H1 (cell line): ENCODE results near the gene CHD6. TPM values are rescaled to one million over a fixed set of nuclear protein-coding genes. Genes with fewer than 3 reads are reported as not detected.

Experiments used
- CTCF ChIA-PET: fragments of 300-600 bp; sonication (Branson Sonifier 250); formaldehyde crosslinking; loops from one replicate; lab custom pipeline; 2021; ENCODE audit not compliant: partially characterized antibody; lab: Charles Lee
- POLR2A ChIA-PET: fragments of 300-600 bp; sonication (Branson Sonifier 250); formaldehyde crosslinking; loops from one replicate; lab custom pipeline; 2021; ENCODE audit warnings: inconsistent platforms; ENCODE audit not compliant: partially characterized antibody; lab: Charles Lee
- DNase-seq, 2 experiments: peaks; one replicate each; pipeline versions ENCODE4 v3.0.0 to v3.0.0-alpha.2; 2010 to 2022; ENCODE audit warnings: low spot score in 2 of 2, low read depth in 1 of 2, mixed read lengths in 1 of 2
- FAIRE-seq: peaks from 2 replicates; lab custom pipeline; 2011; peaks lifted over from hg19 to GRCh38; lab: Jason Lieb, UNC
- H2AFZ ChIP-seq: 2 replicates; pipeline ENCODE4 v1.8.1; 2012; ENCODE audit warnings: low read length, inconsistent platforms
- H2AK5ac ChIP-seq: 2 replicates; pipeline ENCODE4 v1.6.1; 2013; ENCODE audit warnings: low read depth, low read length
- H2BK120ac ChIP-seq: replicated peaks from 2 replicates; pipeline ENCODE3; 2013; ENCODE audit warnings: low read depth, low read length, inconsistent platforms
- H2BK12ac ChIP-seq: 2 replicates; pipeline ENCODE4 v1.6.1; 2013; ENCODE audit warnings: low read depth, low read length
- H2BK15ac ChIP-seq: 2 replicates; pipeline ENCODE4 v1.6.1; 2013; ENCODE audit warnings: low read length
- H2BK20ac ChIP-seq: 2 replicates; pipeline ENCODE4 v1.6.1; 2013; ENCODE audit warnings: low read length
- H2BK5ac ChIP-seq: 2 replicates; pipeline ENCODE4 v1.6.1; 2013; ENCODE audit warnings: low read depth, low read length
- H3K14ac ChIP-seq: 2 replicates; pipeline ENCODE4 v1.6.1; 2013; ENCODE audit warnings: inconsistent platforms; ENCODE audit not compliant: insufficient read length
- H3K18ac ChIP-seq: 2 replicates; pipeline ENCODE4 v1.6.1; 2013; ENCODE audit warnings: low read length; ENCODE audit errors: extremely low read depth
- H3K23ac ChIP-seq: 2 replicates; pipeline ENCODE4 v1.6.1; 2013; ENCODE audit warnings: inconsistent platforms; ENCODE audit not compliant: insufficient read length
- H3K23me2 ChIP-seq: 2 replicates; pipeline ENCODE4 v1.6.1; 2013; ENCODE audit warnings: low read depth, low read length
- H3K27ac ChIP-seq: 2 replicates; pipeline ENCODE4 v1.6.1; 2011; ENCODE audit warnings: low read depth, low read length, inconsistent platforms
- H3K27me3 ChIP-seq, 4 experiments: replicated peaks in 1 of 4; 1 replicate in 1 of 4; 2 replicates in 3 of 4; pipeline versions ENCODE4 v1.6.1 to v1.8.1; 2011 to 2013; ENCODE audit warnings: low read length in 3 of 4, mild to moderate bottlenecking in 3 of 4, inconsistent platforms in 2 of 4, mixed read lengths in 2 of 4, moderate library complexity in 1 of 4; ENCODE audit not compliant: control insufficient read depth in 3 of 4, insufficient read depth in 3 of 4; ENCODE audit errors: extremely low read depth in 1 of 4
- H3K36me3 ChIP-seq, 4 experiments: 2 replicates each; pipeline versions ENCODE4 v1.6.1 to v1.8.1; 2011 to 2013; ENCODE audit warnings: mild to moderate bottlenecking in 4 of 4, low read length in 3 of 4, moderate library complexity in 2 of 4, control low read depth in 1 of 4, inconsistent platforms in 1 of 4; ENCODE audit not compliant: insufficient read depth in 4 of 4, control insufficient read depth in 2 of 4
- H3K4ac ChIP-seq: replicated peaks from 2 replicates; pipeline ENCODE3; 2013; ENCODE audit warnings: low read length, low read depth, mixed read lengths, inconsistent platforms; ENCODE audit not compliant: insufficient read length
- H3K4me1 ChIP-seq, 4 experiments: replicated peaks in 1 of 4; 1 replicate in 1 of 4; 2 replicates in 3 of 4; pipeline versions ENCODE4 v1.6.1 to v1.8.1; 2011 to 2013; ENCODE audit warnings: low read length in 3 of 4, inconsistent platforms in 2 of 4, mixed read lengths in 1 of 4; ENCODE audit not compliant: insufficient read depth in 4 of 4, control insufficient read depth in 3 of 4
- H3K4me2 ChIP-seq, 2 experiments: 2 replicates each; pipeline versions ENCODE4 v1.6.1 to v1.8.1; 2011 to 2013; ENCODE audit warnings: low read depth in 2 of 2, low read length in 2 of 2, control low read depth in 1 of 2, inconsistent platforms in 1 of 2, mild to moderate bottlenecking in 1 of 2; ENCODE audit not compliant: insufficient read depth in 1 of 2
- H3K4me3 ChIP-seq, 4 experiments: fragments of 200-600, 300-600 bp in 1 of 4; sonication (generic), shearing (Covaris generic), sonication (Bioruptor Twin) in 1 of 4; 2 replicates each; pipeline versions ENCODE4 v1.5.1 to v1.8.1; 2011 to 2016; ENCODE audit warnings: low read length in 4 of 4, low read depth in 3 of 4, control low read depth in 2 of 4, inconsistent platforms in 2 of 4, mild to moderate bottlenecking in 2 of 4, mixed read lengths in 1 of 4, moderate library complexity in 1 of 4; ENCODE audit not compliant: insufficient read depth in 2 of 4; ENCODE audit errors: extremely low read depth in 1 of 4
- H3K56ac ChIP-seq: replicated peaks from 2 replicates; pipeline ENCODE3; 2013; ENCODE audit warnings: low read depth, mild to moderate bottlenecking, mixed read lengths, low read length, inconsistent platforms; ENCODE audit not compliant: insufficient read length
- H3K79me1 ChIP-seq: 2 replicates; pipeline ENCODE4 v1.6.1; 2013; ENCODE audit warnings: low read depth, low read length, control low read depth
- H3K79me2 ChIP-seq, 2 experiments: 2 replicates each; pipeline versions ENCODE4 v1.6.1 to v1.8.1; 2012 to 2013; ENCODE audit warnings: low read length in 2 of 2, mild to moderate bottlenecking in 2 of 2, inconsistent platforms in 1 of 2; ENCODE audit not compliant: insufficient read depth in 2 of 2, control insufficient read depth in 1 of 2
- H3K9ac ChIP-seq, 4 experiments: replicated peaks in 1 of 4; 1 replicate in 1 of 4; 2 replicates in 3 of 4; pipeline versions ENCODE4 v1.6.1 to v1.8.1; 2011 to 2013; ENCODE audit warnings: low read depth in 3 of 4, low read length in 3 of 4, control low read depth in 2 of 4, mild to moderate bottlenecking in 2 of 4, moderate library complexity in 2 of 4, inconsistent platforms in 1 of 4; ENCODE audit errors: extremely low read depth in 1 of 4
- H3K9me3 ChIP-seq, 2 experiments: 2 replicates each; pipeline versions ENCODE4 v1.6.1 to v1.8.1; 2012 to 2013; ENCODE audit warnings: mild to moderate bottlenecking in 2 of 2, moderate library complexity in 2 of 2, control low read depth in 1 of 2, inconsistent platforms in 1 of 2, low read depth in 1 of 2, low read length in 1 of 2, mixed read lengths in 1 of 2; ENCODE audit not compliant: insufficient read depth in 2 of 2
- H4K20me1 ChIP-seq, 2 experiments: replicated peaks in 1 of 2; 2 replicates each; pipeline versions ENCODE3 to v1.8.1; 2011 to 2013; ENCODE audit warnings: inconsistent platforms in 2 of 2, low read length in 2 of 2, mild to moderate bottlenecking in 1 of 2; ENCODE audit not compliant: insufficient read depth in 2 of 2, control insufficient read depth in 1 of 2
- H4K5ac ChIP-seq: 2 replicates; pipeline ENCODE4 v1.6.1; 2013; ENCODE audit warnings: low read length, low read depth, mixed read lengths, inconsistent platforms; ENCODE audit not compliant: insufficient read length
- H4K8ac ChIP-seq: 2 replicates; pipeline ENCODE4 v1.8.0; 2013; ENCODE audit warnings: mild to moderate bottlenecking, moderate library complexity, low read length, inconsistent platforms; ENCODE audit not compliant: insufficient read depth; ENCODE audit errors: extremely low read depth
- H4K91ac ChIP-seq: replicated peaks from 2 replicates; pipeline ENCODE3; 2013; ENCODE audit warnings: low read length, mixed read lengths, inconsistent platforms; ENCODE audit not compliant: insufficient read length
- KDM1A ChIP-seq: fragments of 200-600, 300-600 bp; sonication (generic); IDR thresholded peaks from 2 replicates; pipeline ENCODE4 v1.7.1; 2016; ENCODE audit warnings: mild to moderate bottlenecking, low read length, borderline replicate concordance
- SIN3A ChIP-seq, 2 experiments: IDR thresholded peaks in 1 of 2; conservative IDR thresholded peaks in 1 of 2; 2 replicates each; pipeline ENCODE4 v1.6.1; 2011 to 2012; ENCODE audit warnings: low read length in 2 of 2, improper control_type of control experiment in 1 of 2, low read depth in 1 of 2, mild to moderate bottlenecking in 1 of 2
- WGBS, 2 experiments: shearing (Covaris generic) in 1 of 2; methylation state at CpG; one replicate each; pipeline versions ENCODE4 v1.1.6 to v1.1.7; 2013 to 2015; ENCODE audit warnings: low lambda C conversion rate in 2 of 2, mixed read lengths in 2 of 2, inconsistent platforms in 1 of 2, low coverage in 1 of 2, missing lambda C conversion rate in 1 of 2; ENCODE audit not compliant: insufficient replicate concordance in 2 of 2, insufficient coverage in 1 of 2, insufficient read length in 1 of 2; ENCODE audit errors: extremely low coverage in 1 of 2, missing lambda C conversion rate in 1 of 2; 5-methylcytosine and 5-hydroxymethylcytosine counted together
- polyA plus RNA-seq, 7 experiments: library from polyadenylated mRNA; depleted of rRNA in 3 of 7; stranded (reverse) in 5 of 7; unstranded in 2 of 7; fragments of >200 nt in 5 of 7; fragments of 200-250 nt in 2 of 7; gene quantifications; 1 replicate in 5 of 7; 2 replicates in 1 of 7; 4 replicates in 1 of 7; pipeline versions ENCODE4 v1.2.1 to v1.2.3, GENCODE V29; 2011 to 2013; ENCODE audit warnings: missing spikeins in 2 of 7, mixed read lengths in 2 of 7
- total RNA-seq: library from RNA; stranded (reverse); fragmentation: NEBNext Ultra II Directional; extraction: Animal tissue kit (Norgen Biotek cat#: 25700); gene quantifications from 2 replicates; pipeline ENCODE4 v1.2.1, GENCODE V29; 2021

The CHD6 gene
- total and polyA plus RNA-seq, 2 of the 8 experiments (the other 6 are each of a cell fraction or from before 2014, with no cell fraction given): 11.1 to 62.9 TPM

DNA sequence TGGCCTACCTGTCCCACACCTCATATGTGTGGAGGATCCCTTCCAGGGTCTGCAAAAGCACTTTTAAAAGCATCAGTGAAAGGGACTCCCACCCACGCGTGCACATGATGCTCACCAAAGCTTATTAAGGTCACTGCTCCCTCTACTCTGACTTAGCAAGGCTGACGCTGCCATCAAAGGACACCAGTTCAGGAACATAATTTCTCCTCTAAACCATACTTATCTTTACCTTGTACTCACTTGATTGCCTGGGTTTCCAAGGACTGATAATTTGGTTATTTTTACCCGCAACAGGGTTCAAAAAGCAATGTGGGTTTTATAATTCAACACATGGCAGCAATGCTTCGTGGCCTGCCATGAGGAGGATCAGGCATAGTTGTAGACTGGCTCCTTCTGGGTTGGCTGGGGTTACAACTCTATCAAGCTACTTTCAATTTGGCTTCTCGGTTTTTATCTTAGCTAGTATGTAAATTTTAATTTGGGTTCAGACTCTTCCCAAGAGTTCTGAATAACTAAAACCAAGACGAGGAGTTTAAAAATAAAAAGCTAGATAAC, 199.4 kb downstream of the CHD6 start:
- H2BK12ac ChIP-seq: no peak overlapping the region
- ChIA-PET POLR2A (interaction anchor here (1.9 kb wide), 1 partner anchor 23 kb away, joined by 4 read pairs; no protein-coding TSS in a partner anchor), CTCF (interaction anchor here (0.5 to 1.5 kb wide), 3 partner anchors 8 to 70 kb away, joined by 3 to 6 read pairs (median 3); no protein-coding TSS in a partner anchor)
- H2BK120ac ChIP-seq: no peak overlapping the region
- no peak overlapping the region for H4K91ac ChIP-seq
- H3K14ac ChIP-seq: no peak overlapping the region
- H3K9ac ChIP-seq: no peak overlapping the region
- 96% methylated on average over 7 of the region's 7 CpGs; no CpG with 5 or more reads in 1 of the 2 experiments for WGBS, 2 experiments
- H4K8ac ChIP-seq: no peak overlapping the region
- H4K20me1 ChIP-seq: no peaks in the 10 kb centered on the region
- H2BK20ac ChIP-seq: no peak overlapping the region
- FAIRE-seq: no peak
- H3K79me1 ChIP-seq: no peaks in the 10 kb centered on the region
- no peaks in the 10 kb centered on the region for H3K79me2 ChIP-seq
- H3K27ac ChIP-seq: no peak overlapping the region
- no peak overlapping the region for H3K18ac ChIP-seq
- no peak for TF ChIP-seq KDM1A
- TF ChIP-seq SIN3A (conservative IDR thresholded peaks at IDR 0.05 in 1 of 2, IDR thresholded peaks at IDR 0.05 in 1 of 2; ENCODE audit: low read depth in 1 of 2, low read length in 2 of 2): no peak
- TF ChIP-seq, all 59 proteins: peak for 0
- Histone ChIP-seq H3K36me3 (peaks cover 48 to 88% (median 74%) of the 10 kb centered on the region in 4 experiments), H2AFZ (no peak overlapping the region), H4K5ac (no peak overlapping the region), H3K23ac (no peak overlapping the region), H3K56ac (no peak overlapping the region), H3K4me2 (no peak overlapping the region), H3K23me2 (no peaks in the 10 kb centered on the region), H3K9me3 (no peaks in the 10 kb centered on the region), H3K27me3 (no peaks in the 10 kb centered on the region), H3K4ac (no peak overlapping the region), H3K4me1 (no peaks in the 10 kb centered on the region), H2BK15ac (no peak overlapping the region), H2AK5ac (no peak overlapping the region), H3K4me3 (no peak overlapping the region), H2BK5ac (no peak overlapping the region)
- no peak for DNase-seq
